NT2/D1 (cell line): ENCODE results near the gene TUT1.

Experiments
- DNase-seq: peaks from one replicate; pipeline ENCODE4 v3.0.0-alpha.2; 2011; ENCODE audit warnings: low read depth, low spot score
- H3K27me3 ChIP-seq: 2 replicates; pipeline ENCODE4 v1.6.0; 2011; ENCODE audit warnings: mild to moderate bottlenecking; ENCODE audit not compliant: insufficient read length, insufficient read depth
- H3K36me3 ChIP-seq: 2 replicates; pipeline ENCODE4 v1.6.1; 2011; ENCODE audit warnings: mild to moderate bottlenecking, low read length, mixed read lengths; ENCODE audit not compliant: insufficient read depth, insufficient read length
- H3K4me1 ChIP-seq: 2 replicates; pipeline ENCODE4 v1.5.1; 2011; ENCODE audit not compliant: insufficient read depth, insufficient read length
- H3K4me3 ChIP-seq: 2 replicates; pipeline ENCODE4 v1.5.1; 2011; ENCODE audit warnings: low read depth; ENCODE audit not compliant: insufficient read length
- H3K9ac ChIP-seq: 2 replicates; pipeline ENCODE4 v1.6.0; 2011; ENCODE audit warnings: low read depth; ENCODE audit not compliant: insufficient read length
- H3K9me3 ChIP-seq: 2 replicates; pipeline ENCODE4 v1.5.1; 2011; ENCODE audit warnings: mild to moderate bottlenecking, low read length; ENCODE audit not compliant: insufficient read depth
- SUZ12 ChIP-seq: IDR thresholded peaks from 2 replicates; pipeline ENCODE4 v1.6.1; 2011; ENCODE audit not compliant: insufficient read length, insufficient read depth; ENCODE audit errors: extremely low read depth
- YY1 ChIP-seq: IDR thresholded peaks from 2 replicates; pipeline ENCODE4 v1.6.1; 2011; ENCODE audit not compliant: insufficient read length, insufficient read depth
- ZNF274 ChIP-seq: IDR thresholded peaks from 2 replicates; pipeline ENCODE4 v1.6.1; 2011; ENCODE audit warnings: mild to moderate bottlenecking, low read depth, low read length

TUT1 gene

GRCh38 chr11:62615521-62615920, 24.2 kb upstream of the TUT1 start:
- TF ChIP-seq SUZ12, result no peak
- TF ChIP-seq YY1, result no peak
- TF ChIP-seq ZNF274, result no peak
- Histone ChIP-seq H3K9ac (no peak overlapping the region), H3K4me3 (no peak overlapping the region), H3K9me3 (no peaks in the 10 kb centered on the region), H3K4me1 (peaks cover 26% of the 10 kb centered on the region), H3K36me3 (peaks cover 38% of the 10 kb centered on the region), H3K27me3 (no peaks in the 10 kb centered on the region)
- DNase-seq, result no peak

- no peaks in the 10 kb centered on the region for H3K27me3 ChIP-seq
- H3K9ac ChIP-seq, result no peak overlapping the region
- peaks cover 35% of the 10 kb centered on the region for H3K36me3 ChIP-seq
- TF ChIP-seq YY1, result no peak
- no peak for TF ChIP-seq SUZ12
- TF ChIP-seq ZNF274, result no peak
- H3K4me1 ChIP-seq, result peaks cover 28% of the 10 kb centered on the region
- H3K4me3 ChIP-seq, result no peak overlapping the region
- no peaks in the 10 kb centered on the region for H3K9me3 ChIP-seq
- DNase-seq, result no peak
These were observed 23.0 kb upstream of the TUT1 start for GRCh38 chr11:62614275-62614674.

DNA sequence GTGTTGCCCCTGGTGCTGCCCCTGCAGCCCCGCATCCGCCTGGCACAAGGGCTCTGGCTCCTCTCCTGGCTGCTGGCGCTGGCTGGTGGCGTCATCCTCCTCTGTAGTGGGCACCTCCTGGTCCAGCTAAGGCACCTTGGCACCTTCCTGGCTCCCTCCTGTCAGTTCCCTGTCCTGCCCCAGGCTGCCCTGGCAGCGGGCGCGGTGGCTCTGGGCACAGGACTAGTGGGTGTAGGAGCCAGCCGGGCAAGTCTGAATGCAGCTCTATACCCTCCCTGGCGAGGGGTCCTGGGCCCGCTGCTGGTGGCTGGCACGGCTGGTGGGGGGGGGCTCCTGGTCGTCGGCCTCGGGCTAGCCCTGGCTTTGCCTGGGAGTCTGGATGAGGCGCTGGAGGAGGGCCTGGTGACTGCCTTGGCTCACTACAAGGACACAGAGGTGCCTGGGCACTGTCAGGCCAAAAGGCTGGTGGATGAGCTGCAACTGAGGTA, 22.0 kb upstream of the TUT1 start:
- Histone ChIP-seq H3K9me3 (no peaks in the 10 kb centered on the region), H3K36me3 (peaks cover 36% of the 10 kb centered on the region), H3K27me3 (no peaks in the 10 kb centered on the region), H3K4me3 (peak overlapping the region; percentile 0), H3K9ac (peak overlapping the region; percentile 2), H3K4me1 (peaks cover 28% of the 10 kb centered on the region)
- no peak for DNase-seq
- no peak for TF ChIP-seq SUZ12
- no peak for TF ChIP-seq YY1
- TF ChIP-seq ZNF274, result no peak

GRCh38 chr11:62612366-62613290, 21.3 kb upstream of the TUT1 start, which contains the start of the genes EML3 and ROM1:
EML3 (minus strand) TSS chr11:62612775; CDS start chr11:62612457, 318 bp downstream.
ROM1 (plus strand) TSS chr11:62613257; CDS start chr11:62613282, 25 bp downstream.
- Histone ChIP-seq H3K36me3 (peaks cover 40% of the 10 kb centered on the region), H3K4me3 (peak within 1 kb of the TSS; percentile 78), H3K9ac (peak within 1 kb of the TSS; percentile 92), H3K9me3 (no peaks in the 10 kb centered on the region), H3K4me1 (peaks cover 28% of the 10 kb centered on the region), H3K27me3 (no peaks in the 10 kb centered on the region)
- peak; percentile 84 for DNase-seq
- no peak for TF ChIP-seq ZNF274
- TF ChIP-seq SUZ12, result no peak
- no peak for TF ChIP-seq YY1

GRCh38 chr11:62611705-62612365, 20.5 kb upstream of the TUT1 start:
- Histone ChIP-seq H3K9me3 (no peaks in the 10 kb centered on the region), H3K4me1 (peaks cover 28% of the 10 kb centered on the region), H3K36me3 (peaks cover 35% of the 10 kb centered on the region), H3K27me3 (no peaks in the 10 kb centered on the region), H3K9ac (peak overlapping the region; percentile 92), H3K4me3 (peak overlapping the region; percentile 78)
- TF ChIP-seq YY1 (no peak), ZNF274 (no peak), SUZ12 (no peak)
- DNase-seq, result no peak

GRCh38 chr11:62610814-62611704, 19.7 kb upstream of the TUT1 start:
- Histone ChIP-seq H3K9ac (peak overlapping the region; percentile 92), H3K4me3 (peak overlapping the region; percentile 78), H3K36me3 (peaks cover 27% of the 10 kb centered on the region), H3K9me3 (no peaks in the 10 kb centered on the region), H3K27me3 (no peaks in the 10 kb centered on the region), H3K4me1 (peaks cover 28% of the 10 kb centered on the region)
- TF ChIP-seq ZNF274, result no peak
- no peak for TF ChIP-seq SUZ12
- no peak for TF ChIP-seq YY1
- no peak for DNase-seq
